NCI-H1048 (cell line): Measurements from ENCODE around the gene DDN.

ENCODE experiments used
- DNase-seq: peaks from one replicate; lab custom pipeline; 2025; lab: John Stamatoyannopoulos, UW

DDN gene

GRCh38 chr12:48966177-48966895 is 32.8 kb downstream of the DDN start:
- no peak for DNase-seq

- no peak for DNase-seq
Measured at GRCh38 chr12:48965298-48965838, 33.8 kb downstream of the DDN start.

- no peak for DNase-seq
Measured at GRCh38 chr12:48961801-48962200, 37.4 kb downstream of the DDN start.

GRCh38 chr12:48961331-48961730 is 37.8 kb downstream of the DDN start:
- no peak for DNase-seq

GRCh38 chr12:48960834-48961233 is 38.3 kb downstream of the DDN start:
- no peak for DNase-seq

- no peak for DNase-seq
Measured at GRCh38 chr12:48958049-48958388, 41.2 kb downstream of the DDN start.

- DNase-seq, result peak; percentile 82
Measured at GRCh38 chr12:48957141-48958048, 41.8 kb downstream of the DDN start, which contains the start of gene ARF3. Gene ARF3, minus strand, starts transcription at chr12:48957487. Its CDS starts 16,392 bp downstream, at chr12:48941095.

DNA sequence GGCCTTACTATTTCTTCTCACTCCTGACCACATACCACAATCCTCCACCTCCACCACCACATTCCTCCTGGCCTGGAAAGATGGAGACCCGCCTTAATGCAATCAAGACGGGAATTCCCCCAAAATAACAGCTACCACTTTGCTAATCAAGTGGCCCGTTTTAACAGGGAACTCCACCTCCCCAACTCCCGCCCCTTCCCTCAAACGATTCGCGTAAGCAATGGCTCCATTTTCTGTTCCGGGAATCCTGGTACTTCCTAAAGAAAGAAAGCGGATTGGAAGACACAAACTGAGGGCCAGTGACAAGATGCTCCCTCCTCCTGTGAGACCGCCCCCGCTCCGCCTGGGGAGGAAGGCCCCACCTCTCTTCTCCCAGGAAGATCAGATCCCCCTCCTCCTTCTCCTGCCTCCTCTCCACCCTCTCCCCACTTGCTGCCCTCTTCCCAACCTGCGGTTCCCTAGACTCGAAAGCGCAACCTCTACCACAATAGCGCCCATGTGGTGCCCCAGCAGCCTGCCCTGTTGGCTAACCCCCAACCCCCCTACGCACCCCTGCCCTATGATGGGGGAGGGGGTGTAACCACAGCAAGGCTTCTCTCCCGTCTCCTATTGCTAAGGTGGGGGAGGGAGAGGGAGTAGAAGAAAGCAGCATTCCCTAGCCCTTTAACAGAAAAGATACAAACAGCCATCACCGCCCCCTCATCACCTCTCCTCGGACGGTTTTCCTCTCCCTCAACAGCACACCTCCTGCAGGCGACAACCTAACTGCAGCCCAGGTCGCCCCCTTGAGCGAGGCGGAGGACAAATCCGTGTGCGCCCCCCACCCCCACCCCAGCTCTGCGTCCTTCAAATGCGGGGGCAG is 42.7 kb downstream of the DDN start:
- DNase-seq, result peak; percentile 73

- no peak for DNase-seq
Measured at GRCh38 chr12:48954841-48955501, 44.2 kb downstream of the DDN start.

GRCh38 chr12:48954061-48954460 is 45.1 kb downstream of the DDN start:
- DNase-seq, result no peak

- no peak for DNase-seq
Measured at GRCh38 chr12:48952691-48953090, 46.5 kb downstream of the DDN start.

DNA sequence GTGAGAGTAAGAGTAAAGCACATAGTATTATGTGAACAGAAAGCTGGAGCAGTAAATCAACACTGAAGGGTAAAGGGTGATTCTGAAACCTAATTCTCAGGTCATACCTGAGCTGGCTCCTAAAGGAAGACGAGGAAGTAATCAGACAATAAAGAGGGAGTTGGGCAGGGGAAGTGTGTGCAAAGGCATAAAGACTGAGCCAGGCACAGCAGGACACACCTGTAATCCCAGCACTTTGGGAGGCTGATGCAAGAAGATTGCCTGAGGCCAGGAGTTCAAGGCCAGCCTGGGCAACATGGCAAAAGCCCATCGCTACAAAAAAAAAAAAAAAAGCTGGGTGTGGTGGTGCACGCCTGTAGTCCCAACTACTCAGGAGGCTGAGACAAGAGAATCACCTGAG is 51.4 kb downstream of the DDN start:
- no peak for DNase-seq

- DNase-seq, result no peak
Measured at GRCh38 chr12:48946943-48947342, 52.2 kb downstream of the DDN start.

- no peak for DNase-seq
Measured at GRCh38 chr12:48946205-48946604, 53.0 kb downstream of the DDN start.
